Measurements from ENCODE around the gene CIAPIN1. TPM values are rescaled to one million over a fixed set of nuclear protein-coding genes. Genes with fewer than 3 reads are reported as not detected.
A peak's percentile ranks its signal among the peaks of the same experiment; 100 is the strongest.

Gene CIAPIN1
- total RNA-seq, 1 donor, result 39.3 TPM

DNA sequence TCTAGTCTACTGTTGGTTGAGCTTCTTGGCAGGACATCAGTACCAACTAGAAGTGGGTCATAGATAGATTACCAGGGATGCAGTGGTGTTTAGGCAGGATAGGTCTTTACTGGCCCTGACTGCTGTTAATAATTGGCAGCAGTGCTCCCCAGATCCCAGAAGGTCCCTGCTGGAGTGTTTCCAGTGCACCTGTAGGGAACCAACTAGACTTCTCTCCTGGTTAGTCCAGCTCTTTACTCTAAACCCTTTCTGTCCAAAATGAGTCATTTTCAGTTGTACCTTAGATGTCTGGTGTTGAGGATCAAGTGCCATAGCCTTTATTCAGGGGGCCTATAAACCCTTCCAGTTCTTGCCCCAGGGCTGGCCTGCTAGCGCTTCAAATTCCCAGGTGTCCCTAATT is 24.0 kb upstream of the CIAPIN1 start:
- no peak overlapping the region for H3K4me3 ChIP-seq (ENCODE audit: low read depth, low read length)
- DNase-seq (ENCODE audit: low read depth), result no peak
- TF ChIP-seq, protein P1, sequence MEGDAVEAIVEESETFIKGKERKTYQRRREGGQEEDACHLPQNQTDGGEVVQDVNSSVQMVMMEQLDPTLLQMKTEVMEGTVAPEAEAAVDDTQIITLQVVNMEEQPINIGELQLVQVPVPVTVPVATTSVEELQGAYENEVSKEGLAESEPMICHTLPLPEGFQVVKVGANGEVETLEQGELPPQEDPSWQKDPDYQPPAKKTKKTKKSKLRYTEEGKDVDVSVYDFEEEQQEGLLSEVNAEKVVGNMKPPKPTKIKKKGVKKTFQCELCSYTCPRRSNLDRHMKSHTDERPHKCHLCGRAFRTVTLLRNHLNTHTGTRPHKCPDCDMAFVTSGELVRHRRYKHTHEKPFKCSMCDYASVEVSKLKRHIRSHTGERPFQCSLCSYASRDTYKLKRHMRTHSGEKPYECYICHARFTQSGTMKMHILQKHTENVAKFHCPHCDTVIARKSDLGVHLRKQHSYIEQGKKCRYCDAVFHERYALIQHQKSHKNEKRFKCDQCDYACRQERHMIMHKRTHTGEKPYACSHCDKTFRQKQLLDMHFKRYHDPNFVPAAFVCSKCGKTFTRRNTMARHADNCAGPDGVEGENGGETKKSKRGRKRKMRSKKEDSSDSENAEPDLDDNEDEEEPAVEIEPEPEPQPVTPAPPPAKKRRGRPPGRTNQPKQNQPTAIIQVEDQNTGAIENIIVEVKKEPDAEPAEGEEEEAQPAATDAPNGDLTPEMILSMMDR (IDR thresholded peaks at IDR 0.05; ENCODE audit: insufficient read depth, low read length), result no peak

DNA sequence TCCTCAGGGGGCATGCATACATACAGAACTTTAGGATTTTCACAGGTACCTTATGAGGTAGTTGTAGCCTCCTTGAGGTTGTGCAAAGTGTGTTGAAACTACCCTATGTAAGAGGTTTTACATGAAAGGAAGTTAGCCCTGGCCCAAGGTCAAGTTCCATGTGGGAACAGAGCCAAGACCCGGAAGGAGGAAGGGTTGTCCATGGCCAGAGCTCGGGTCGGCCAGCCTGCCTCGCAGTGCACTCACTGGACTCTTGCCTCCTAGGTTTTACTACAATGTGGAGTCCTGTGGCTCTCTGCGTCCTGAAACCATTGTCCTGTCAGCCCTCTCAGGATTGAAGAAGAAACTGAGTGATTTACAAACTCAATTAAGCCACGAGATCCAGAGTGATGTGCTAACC is 23.5 kb upstream of the CIAPIN1 start:
- TF ChIP-seq, protein P1 (IDR thresholded peaks at IDR 0.05; ENCODE audit: insufficient read depth, low read length), result no peak
- H3K4me3 ChIP-seq (ENCODE audit: low read depth, low read length), result no peak overlapping the region
- DNase-seq (ENCODE audit: low read depth), result peak; percentile 60

DNA sequence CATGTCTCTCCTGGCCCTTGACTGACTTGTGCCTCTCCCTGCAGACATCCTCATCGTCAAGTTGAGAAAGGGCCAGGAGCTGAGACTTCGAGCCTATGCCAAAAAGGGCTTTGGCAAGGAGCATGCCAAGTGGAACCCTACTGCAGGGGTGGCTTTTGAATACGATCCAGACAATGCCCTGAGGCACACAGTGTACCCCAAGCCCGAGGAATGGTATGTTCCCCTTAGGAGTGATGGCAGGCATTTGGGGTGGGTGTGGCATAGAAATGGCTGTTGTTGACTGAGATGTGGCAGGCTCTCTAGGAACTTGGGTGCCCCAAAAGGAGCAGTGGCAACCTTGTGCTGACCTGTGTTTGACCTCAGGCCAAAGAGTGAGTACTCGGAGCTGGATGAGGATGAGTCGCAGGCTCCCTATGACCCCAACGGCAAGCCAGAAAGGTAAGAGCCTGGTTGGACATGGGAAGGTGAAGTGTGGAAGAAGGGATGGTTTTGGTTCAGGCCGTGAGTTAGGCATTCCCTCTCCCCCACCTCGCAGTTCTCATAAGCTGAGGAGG is 22.8 kb upstream of the CIAPIN1 start:
- no peak for DNase-seq (ENCODE audit: low read depth)
- TF ChIP-seq, protein P1 (IDR thresholded peaks at IDR 0.05; ENCODE audit: insufficient read depth, low read length), result no peak
- no peak overlapping the region for H3K4me3 ChIP-seq (ENCODE audit: low read depth, low read length)

DNA sequence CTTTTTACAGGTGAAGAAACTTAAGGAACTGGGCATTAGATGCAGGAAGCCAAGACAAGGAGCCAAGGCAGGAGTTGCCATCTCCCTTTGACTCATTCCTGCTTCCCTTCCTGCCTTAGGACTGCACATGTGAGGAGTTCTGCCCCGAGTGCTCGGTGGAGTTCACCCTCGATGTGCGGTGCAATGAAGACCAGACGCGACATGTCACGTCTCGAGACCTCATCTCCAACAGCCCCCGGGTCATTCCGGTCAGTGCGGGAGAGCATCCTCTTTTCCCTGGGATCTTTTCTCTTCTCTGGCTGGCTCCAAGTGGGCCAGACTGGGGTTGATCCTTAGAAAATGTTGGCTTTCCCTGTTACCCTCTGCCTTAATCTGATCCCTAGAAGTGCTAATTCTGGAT is 21.9 kb upstream of the CIAPIN1 start:
- TF ChIP-seq, protein P1 (IDR thresholded peaks at IDR 0.05; ENCODE audit: insufficient read depth, low read length), result no peak
- DNase-seq (ENCODE audit: low read depth), result no peak
- H3K4me3 ChIP-seq (ENCODE audit: low read depth, low read length), result no peak overlapping the region

DNA sequence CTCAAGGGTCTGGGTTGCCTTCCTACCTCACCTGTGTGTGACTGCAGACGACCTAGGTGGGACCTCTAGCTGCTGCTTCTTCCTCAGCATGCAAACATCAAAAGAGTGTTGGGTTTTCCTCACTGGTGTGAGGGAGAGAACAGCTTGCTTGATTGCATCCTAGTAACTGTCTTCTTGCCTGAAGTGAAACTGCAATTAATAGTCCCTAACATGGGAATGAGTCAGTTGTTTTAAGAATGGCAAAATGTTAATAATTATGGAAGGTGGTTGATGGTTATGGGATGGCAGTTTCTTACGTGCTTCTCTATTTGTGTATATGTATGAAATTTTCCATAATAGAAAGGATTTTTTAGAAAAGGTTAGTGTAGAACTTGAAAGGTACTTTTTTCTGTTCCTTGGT is 21.2 kb upstream of the CIAPIN1 start:
- H3K4me3 ChIP-seq (ENCODE audit: low read depth, low read length), result no peak overlapping the region
- DNase-seq (ENCODE audit: low read depth), result no peak
- TF ChIP-seq, protein P1 (IDR thresholded peaks at IDR 0.05; ENCODE audit: insufficient read depth, low read length), result no peak

DNA sequence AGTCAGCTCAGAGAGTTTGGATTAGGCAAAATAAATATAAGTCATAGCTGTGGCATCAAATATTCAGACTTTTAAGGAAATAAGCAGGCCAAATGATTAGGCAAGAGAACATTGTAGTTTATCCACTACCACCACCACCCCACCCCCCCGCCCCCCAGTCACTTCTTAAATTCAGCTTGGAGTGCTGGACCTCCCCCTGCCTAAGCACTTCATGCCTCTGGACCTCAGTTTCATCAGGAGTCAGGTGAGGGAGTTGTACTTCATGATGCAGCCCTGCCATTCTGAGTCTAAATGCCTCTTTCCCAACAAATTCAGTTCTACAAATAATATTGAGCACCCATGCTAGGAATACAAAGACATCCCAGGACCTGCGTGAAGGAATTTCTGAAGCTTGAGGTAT is 17.3 kb upstream of the CIAPIN1 start:
- no peak for DNase-seq (ENCODE audit: low read depth)
- H3K4me3 ChIP-seq (ENCODE audit: low read depth, low read length), result no peak overlapping the region
- TF ChIP-seq, protein P1 (IDR thresholded peaks at IDR 0.05; ENCODE audit: insufficient read depth, low read length), result no peak

DNA sequence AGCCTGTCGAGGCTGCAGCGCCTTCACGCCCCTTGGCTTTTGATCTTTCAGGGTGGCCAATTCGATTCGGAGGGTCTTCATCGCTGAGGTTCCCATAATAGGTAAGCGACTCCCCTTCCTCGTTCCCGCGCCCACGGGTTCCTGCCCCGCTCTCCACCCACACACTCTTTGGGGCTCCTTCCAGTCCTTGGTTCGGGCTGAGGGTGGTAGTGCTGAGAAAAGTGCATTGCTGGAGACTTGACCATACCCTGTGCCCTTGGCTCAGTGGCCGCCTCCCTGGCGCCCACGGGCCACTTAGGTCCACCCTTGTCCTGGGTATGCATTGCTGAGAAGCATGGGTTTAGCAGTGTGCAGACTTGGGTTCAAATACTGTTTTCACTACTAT is 15.8 kb upstream of the CIAPIN1 start:
- TF ChIP-seq, protein P1 (IDR thresholded peaks at IDR 0.05; ENCODE audit: insufficient read depth, low read length), result no peak
- DNase-seq (ENCODE audit: low read depth), result no peak

More for the DNA sequence above, 15.8 kb upstream of the CIAPIN1 start:
- peak overlapping the region; percentile 95 for H3K4me3 ChIP-seq (ENCODE audit: low read depth, low read length)

Measured in fibroblast of the aortic adventitia (primary cell).